HG03095 (cell line): Measurements from ENCODE around the gene PPFIBP1.
A peak's percentile ranks its signal among the peaks of the same experiment; 100 is the strongest.

Experiments
- ATAC-seq: cut with Tn5 transposase; IDR thresholded peaks from one replicate; pipeline ENCODE4 v1.9.1; 2021; ENCODE audit warnings: moderate library complexity; ENCODE audit not compliant: unreplicated experiment

Gene PPFIBP1

GRCh38 chr12:27511723-27512045, 12.3 kb upstream of the PPFIBP1 start:
- no peak for ATAC-seq

- ATAC-seq = no peak
These were observed 10.7 kb upstream of the PPFIBP1 start for GRCh38 chr12:27513155-27513824.

DNA sequence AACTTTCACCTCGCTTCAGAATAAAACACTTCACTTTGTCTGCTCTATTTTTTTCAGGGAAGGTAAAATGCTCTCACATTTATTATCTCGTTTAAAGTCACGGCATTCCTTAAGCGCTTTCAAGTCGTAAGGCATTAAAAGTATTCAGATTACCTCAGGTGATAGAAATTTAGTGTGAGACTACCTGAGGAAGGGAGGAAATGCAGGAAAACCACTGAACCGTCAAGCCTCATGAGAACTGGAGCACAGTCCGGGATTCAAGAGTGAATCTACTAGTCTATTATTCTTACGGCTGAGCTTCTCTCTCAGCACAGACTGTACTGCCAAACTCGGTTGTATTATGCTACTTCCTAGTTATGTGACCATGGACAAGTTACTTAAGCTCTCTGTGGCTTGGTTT, 8.3 kb upstream of the PPFIBP1 start:
- ATAC-seq = no peak

GRCh38 chr12:27516625-27517024, 7.4 kb upstream of the PPFIBP1 start:
- no peak for ATAC-seq

DNA sequence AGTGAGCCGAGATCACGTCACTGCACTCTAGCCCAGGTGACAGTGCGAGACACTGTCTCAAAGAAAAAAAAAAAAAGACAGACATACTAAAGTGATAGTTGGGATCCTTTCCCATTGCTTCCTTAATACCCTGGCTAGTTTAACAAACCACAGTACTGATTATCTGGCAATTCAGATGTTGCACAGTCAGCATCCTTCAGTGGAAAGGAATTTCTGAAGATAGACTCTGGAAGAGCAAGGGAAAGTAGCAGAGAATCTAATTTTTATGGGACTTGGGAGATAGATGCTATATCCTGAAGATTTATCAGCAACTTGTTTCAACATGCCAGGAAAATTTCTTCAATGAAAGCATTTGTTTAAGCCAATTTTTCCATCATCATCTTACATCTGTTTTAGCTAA, 6.5 kb upstream of the PPFIBP1 start:
- ATAC-seq = no peak

GRCh38 chr12:27517961-27518665, 5.9 kb upstream of the PPFIBP1 start:
- ATAC-seq = no peak

GRCh38 chr12:27521066-27521465, 2.9 kb upstream of the PPFIBP1 start:
- no peak for ATAC-seq

DNA sequence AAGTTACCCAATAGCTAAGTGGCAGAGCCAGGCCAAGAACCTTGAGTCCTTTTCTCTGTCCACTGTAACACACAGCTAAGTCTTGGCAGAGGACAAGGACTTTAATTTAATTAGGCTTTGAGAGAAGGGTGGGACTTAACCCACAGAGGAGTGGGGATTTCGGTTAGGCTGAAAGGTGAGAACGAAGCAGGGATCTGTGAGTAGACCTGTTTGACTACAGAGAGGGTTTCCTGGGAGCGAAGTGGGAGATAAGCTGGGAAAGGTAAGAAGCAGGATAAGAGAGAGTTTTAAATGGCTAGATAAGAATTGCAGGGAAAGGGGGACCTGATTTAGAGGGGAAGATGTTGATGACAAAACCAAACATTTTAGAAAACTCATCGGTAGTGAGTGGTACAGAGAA, 2.0 kb upstream of the PPFIBP1 start:
- no peak for ATAC-seq

GRCh38 chr12:27523305-27523641, 733 bp upstream of the PPFIBP1 start:
- peak; percentile 9 for ATAC-seq

DNA sequence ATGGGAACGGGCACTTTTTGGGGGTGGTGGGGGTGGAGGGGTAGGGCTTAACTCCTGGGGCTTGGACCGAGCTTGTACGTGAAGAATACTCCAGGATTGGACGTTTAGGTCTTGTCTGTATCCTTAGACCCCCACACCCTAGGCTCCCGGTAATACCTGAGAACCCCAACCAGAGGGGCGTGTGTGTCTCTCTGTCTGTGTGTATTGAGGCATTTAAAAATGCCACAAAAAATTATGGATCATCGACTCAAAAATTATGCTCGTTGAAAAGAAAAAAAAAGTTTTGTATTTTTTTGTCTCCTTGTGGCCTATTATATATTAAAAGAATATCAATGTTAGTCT, 459 bp downstream of the PPFIBP1 start:
- peak; percentile 1 for ATAC-seq

DNA sequence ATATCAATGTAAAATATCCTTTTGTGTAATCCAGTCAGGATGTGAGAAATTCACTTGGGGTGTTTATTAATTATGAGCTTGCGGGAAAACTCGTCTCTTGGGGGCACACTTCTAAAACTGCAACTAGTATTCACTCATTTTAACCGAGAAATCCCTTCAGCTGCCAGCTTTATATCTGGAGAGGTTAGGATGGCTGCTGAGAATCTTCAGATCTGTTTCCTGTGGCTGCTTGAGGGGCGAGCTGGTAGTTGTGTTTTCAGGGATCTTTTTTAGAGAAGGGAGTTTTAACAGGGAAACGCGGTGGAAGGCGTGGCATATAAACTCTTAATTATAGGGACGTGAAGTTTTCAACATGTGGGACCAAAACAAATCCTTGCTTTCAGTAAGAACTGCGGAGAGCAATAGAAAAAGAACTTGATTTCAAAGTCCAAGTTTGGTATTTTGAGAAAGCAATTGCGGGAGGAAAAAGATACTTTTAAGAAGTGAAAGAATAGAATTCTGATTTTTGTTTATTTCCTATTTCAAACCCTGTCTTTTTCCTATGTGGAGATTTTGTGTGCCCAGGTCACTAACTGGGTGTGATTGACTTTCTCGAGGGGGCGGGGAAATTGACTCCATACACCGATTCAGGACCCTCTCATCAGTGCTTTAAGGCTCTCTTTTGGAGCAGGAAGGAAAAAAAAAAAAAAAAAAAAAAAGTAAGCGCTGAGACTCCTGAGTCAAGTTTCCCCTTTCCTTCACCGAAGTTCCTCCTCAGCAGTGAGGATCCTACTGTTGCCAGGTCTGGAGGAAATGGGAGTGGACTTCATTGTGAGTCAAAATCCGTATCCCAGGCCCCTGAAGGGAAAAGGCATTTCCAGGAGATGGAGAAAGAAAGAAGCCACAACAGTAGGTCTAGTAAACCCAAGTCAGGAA, 1.1 kb downstream of the PPFIBP1 start:
- ATAC-seq = no peak

DNA sequence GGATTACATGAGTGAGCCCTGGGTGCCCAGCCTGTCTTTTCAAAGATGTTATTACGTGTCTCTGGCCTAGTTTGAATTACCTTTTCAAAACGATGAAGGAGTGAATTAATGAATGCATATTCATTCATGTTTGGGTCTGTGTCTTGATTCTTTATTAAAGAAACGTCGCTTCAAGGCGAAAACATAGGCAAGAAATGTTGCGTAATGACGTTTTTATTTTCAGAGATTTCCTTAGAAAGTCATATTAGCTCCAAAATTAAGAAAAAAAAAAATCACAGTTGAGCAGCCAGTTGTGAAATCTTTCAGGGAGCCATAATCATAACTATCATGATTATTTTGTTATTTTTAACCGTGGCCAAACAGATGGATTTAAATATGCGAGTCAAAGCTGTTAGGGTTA, 3.5 kb downstream of the PPFIBP1 start:
- no peak for ATAC-seq

GRCh38 chr12:27528788-27529187, 4.8 kb downstream of the PPFIBP1 start:
- no peak for ATAC-seq

GRCh38 chr12:27530157-27530922, 6.3 kb downstream of the PPFIBP1 start:
- ATAC-seq = no peak

DNA sequence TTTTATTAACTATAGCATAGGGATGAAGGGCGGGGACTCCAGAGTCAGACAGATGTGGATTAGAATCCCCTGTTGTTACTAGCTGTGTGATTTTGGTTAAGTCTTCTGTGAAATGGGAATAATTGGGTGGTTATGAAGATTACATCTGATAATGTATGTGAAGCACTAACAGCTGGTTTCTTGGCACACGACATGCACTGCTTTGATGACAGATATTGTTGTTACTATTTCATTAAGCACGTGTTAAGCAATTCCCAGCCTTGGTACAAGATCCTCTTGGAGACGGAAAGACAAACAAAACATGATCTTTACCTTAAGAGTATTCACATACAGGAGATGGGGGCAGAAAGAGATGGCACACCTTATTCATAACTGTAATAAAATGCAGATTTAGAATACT, 7.9 kb downstream of the PPFIBP1 start:
- no peak for ATAC-seq

DNA sequence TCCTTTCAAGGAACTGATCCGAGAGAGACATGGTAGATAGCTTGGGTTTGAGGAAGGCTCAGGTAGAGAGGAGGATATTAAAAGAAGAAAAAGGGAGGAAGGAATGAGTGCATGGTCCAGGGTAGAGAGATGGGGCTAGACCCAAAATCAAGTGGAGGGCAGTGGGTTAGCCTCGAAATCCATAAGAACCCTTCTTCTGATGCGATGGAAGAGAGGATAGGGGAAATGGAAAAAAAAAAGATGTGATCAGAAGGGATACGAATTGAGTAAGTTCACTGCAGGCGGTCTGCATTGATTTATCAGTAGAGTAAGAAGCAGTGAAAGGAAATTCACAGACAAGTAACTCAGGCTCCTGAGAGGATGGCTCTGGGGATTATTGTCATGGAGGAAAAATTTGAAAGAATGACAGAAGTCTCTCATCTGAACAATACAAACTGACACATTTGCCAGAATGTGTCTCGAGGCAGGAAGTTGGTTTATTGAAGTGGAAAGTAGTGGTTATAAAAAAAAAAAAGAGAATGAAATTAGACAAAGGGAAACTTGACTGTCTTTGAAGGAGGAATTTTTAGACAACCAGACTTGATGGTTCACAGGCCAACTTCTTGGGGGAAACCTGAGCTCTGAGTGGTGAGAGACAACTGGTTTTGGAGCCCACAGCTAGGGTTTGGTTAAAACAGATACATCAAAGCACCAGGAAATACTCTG, 10.2 kb downstream of the PPFIBP1 start:
- peak; percentile 52 for ATAC-seq

- peak; percentile 14 for ATAC-seq
These were observed 10.8 kb downstream of the PPFIBP1 start for GRCh38 chr12:27534765-27535161.

DNA sequence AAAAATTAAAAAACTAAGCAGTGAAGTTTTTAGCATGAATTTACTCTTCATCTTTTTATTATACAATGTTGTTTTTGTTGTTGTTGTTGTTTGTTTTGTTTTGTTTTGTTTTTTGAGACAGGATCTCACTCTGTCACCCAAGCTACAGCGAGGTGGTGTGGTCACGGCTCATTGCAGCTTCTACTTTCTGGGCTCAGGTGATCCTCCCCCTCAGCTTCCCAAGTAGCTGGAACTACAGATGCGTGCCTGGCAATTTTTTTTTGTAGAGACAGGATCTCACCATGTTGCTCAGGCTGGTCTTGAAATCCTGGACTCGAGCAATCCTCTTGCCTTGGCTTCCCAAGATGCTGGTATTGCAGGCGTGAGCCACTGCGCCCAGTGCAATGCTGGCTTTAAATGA, 11.3 kb downstream of the PPFIBP1 start:
- no peak for ATAC-seq

GRCh38 chr12:27537855-27538675, 14.1 kb downstream of the PPFIBP1 start:
- ATAC-seq = no peak

DNA sequence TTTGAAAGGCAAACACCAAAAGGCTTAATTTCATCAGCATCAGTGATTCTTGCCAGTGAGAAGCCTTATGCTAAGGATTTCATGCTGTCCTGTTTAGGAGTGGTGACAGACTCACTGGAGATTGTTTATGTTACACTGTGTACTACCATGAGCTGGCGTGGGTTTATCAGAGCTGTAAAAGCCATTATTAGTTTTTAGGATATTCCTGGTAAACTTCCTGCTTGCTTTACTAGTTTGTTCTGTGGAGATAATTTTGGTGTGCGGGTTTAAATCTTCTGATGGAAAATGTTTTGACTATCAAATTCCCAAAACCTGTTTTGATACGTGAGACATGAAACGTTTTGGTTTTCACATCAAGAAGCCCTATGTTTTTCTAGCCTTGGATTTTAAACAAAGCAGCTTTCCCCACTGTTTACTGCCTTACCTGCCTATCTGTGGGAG, 15.2 kb downstream of the PPFIBP1 start:
- ATAC-seq = no peak
